Left renal cortex interstitium (tissue), 4 donors: ENCODE data around the gene ARRB2. TPM values are rescaled to one million over a fixed set of nuclear protein-coding genes. Genes with fewer than 3 reads are reported as not detected.

Experiments
- DNase-seq, 4 donors: peaks; one replicate each; pipeline ENCODE4 v3.0.0-alpha.2; 2013; ENCODE audit warnings: low read depth in 4 of 4, low spot score in 2 of 4, missing footprints in 1 of 4
- polyA plus RNA-seq, 4 donors: library from polyadenylated mRNA; unstranded; fragments of 120-200 nt; gene quantifications; one replicate each; pipeline ENCODE4 v1.2.1, GENCODE V29; 2013; ENCODE audit not compliant: insufficient read length in 4 of 4

The ARRB2 gene
- polyA plus RNA-seq, 4 donors, result 25.4 to 41.7 (median 37.0) TPM

DNA sequence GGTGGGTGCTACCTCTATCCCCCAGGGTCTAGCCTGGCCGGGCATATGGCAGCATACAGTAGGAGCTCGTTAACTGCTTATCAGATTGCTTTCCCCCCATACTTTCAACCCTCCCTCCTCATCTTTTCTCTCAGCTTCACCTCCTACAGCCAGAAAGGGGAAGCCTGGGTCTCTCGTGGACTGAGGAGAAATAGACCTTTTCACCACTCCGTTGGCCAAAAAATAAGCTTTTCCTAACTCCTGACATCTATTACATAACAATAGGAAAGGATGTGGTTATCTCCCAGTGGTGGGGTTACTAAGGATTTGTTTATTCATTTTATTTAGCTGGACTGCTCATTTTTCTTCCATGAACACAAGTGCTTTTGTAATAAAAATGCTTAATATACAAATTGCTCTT, 38.3 kb downstream of the ARRB2 start:
- no peak for DNase-seq

DNA sequence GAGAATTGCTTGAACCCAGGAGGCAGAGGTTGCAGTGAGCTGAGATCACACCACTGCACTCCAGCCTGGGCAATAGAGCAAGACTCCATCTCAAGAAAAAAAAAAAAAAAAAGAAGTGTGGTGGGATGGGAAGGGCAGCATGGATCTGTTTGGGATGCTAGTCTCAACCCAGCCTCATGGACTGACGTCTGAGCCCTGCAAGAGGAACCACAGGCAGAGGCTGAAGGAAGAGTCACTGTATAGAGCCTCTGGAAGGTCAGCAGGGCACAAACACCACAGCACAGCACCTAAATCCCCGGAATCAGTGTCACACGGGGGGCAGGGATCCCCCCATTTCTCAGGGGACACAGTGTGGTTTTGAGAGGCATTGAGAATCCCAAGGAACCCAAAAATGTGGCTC, 40.2 kb downstream of the ARRB2 start:
- DNase-seq, result no peak

- no peak for DNase-seq
Measured at GRCh38 chr17:4751932-4752331, 41.5 kb downstream of the ARRB2 start.

GRCh38 chr17:4753392-4753791, 43.0 kb downstream of the ARRB2 start:
- DNase-seq, result no peak

- DNase-seq, result no peak
Measured at GRCh38 chr17:4759776-4760236, 49.4 kb downstream of the ARRB2 start.

DNA sequence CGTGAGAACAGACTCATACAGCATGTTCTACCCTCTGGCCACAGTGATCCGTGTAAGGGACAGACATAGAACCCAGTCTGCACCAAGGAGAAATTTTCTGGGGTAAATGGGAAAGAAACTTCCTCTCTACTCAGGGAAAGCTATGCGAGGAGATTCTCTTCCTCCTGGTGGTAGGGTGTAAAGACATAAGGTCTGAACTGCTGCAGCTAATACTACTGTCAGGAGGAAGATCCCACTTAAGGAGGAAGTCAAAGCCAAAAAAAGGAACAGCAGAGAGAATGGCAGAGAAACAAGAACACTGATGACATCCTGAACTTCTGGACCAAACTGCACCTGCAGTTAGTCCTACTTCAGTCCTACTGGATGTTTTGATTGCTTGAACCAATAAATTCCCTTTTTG, 54.2 kb downstream of the ARRB2 start:
- no peak for DNase-seq

GRCh38 chr17:4766201-4766600, 55.8 kb downstream of the ARRB2 start:
- no peak for DNase-seq

- DNase-seq, result no peak
Measured at GRCh38 chr17:4766723-4767122, 56.3 kb downstream of the ARRB2 start.

DNA sequence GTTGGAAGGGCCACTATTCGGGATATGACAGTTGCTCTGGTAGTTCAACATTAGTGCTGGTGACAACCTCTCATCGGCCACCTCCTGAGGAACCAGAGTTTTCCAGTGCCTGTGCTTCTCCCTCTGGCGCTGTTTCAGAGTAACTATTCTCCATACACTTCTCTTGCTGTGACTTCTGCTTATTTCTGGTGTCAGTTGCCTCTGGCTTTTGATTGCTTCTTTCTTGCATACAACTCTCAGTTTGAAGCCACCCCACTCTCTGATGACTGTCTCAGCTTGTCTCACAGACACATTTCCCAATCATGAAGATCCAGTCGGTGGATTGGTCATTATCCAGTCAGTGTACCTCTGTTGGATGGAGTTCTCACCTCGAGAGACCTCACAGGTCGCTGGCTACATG, 57.9 kb downstream of the ARRB2 start:
- no peak for DNase-seq

DNA sequence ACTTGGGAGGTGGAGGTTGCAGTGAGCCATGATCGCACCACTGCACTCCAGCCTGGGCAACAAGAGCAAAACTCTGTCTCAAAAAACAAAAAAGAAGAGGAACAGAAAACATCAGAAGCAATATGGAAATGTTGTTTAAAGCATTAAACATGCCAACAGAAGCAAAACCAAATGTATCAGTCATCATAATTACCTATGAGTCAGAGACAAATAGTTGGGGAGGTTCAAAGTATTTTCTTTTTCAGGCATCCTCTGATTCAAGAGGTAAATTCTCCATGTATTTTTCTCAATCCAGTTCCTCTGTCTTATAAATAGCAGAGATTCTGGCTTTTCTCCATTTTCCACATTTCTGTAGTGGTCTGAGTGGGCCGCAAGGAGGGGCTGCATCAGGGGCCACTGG, 59.2 kb downstream of the ARRB2 start:
- DNase-seq, result no peak

Other genes starting within 250 kb of the ARRB2 start
- gene SPNS2, start 211.8 kb upstream of the ARRB2 start, polyA plus RNA-seq, result 10 to 100 TPM; 37.3 to 58.2 (median 44.6) TPM
- 10 to 100 TPM; 30.5 to 52.9 (median 40.6) TPM for gene MYBBP1A, start 155.2 kb upstream of the ARRB2 start, polyA plus RNA-seq
- gene GGT6, start 150.1 kb upstream of the ARRB2 start, polyA plus RNA-seq, result 10 to 100 TPM in 1 of 4 donors, 1 to 10 TPM in 3; 7.7 to 10.5 (median 8.3) TPM
- gene SMTNL2, start 126.1 kb upstream of the ARRB2 start, polyA plus RNA-seq, result 10 to 100 TPM; 52.9 to 70.0 (median 60.0) TPM
- under 1 TPM; 0.25 to 0.56 (median 0.45) TPM for gene ALOX15, start 69.0 kb upstream of the ARRB2 start, polyA plus RNA-seq
- 10 to 100 TPM; 36.9 to 62.4 (median 49.9) TPM for gene PELP1, start 6.5 kb upstream of the ARRB2 start, polyA plus RNA-seq
- 10 to 100 TPM; 26.8 to 30.4 (median 28.4) TPM for gene MED11, start 20.8 kb downstream of the ARRB2 start, polyA plus RNA-seq
- gene ZMYND15, start 29.2 kb downstream of the ARRB2 start, polyA plus RNA-seq, result under 1 TPM; 0.32 to 0.95 (median 0.54) TPM
- 10 to 100 TPM; 11.3 to 14.1 (median 12.2) TPM for gene CXCL16, start 29.3 kb downstream of the ARRB2 start, polyA plus RNA-seq
- gene TM4SF5, start 61.3 kb downstream of the ARRB2 start, polyA plus RNA-seq, result 1 to 10 TPM; 1.5 to 2.8 (median 2.1) TPM
- under 1 TPM; 0.42 to 0.74 (median 0.65) TPM for gene VMO1, start 75.7 kb downstream of the ARRB2 start, polyA plus RNA-seq
- 10 to 100 TPM in 1 of 4 donors, 1 to 10 TPM in 3; 5.7 to 11.5 (median 8.4) TPM for gene GLTPD2, start 78.3 kb downstream of the ARRB2 start, polyA plus RNA-seq
- 100 to 1,000 TPM; 112 to 159 (median 133) TPM for gene PSMB6, start 85.5 kb downstream of the ARRB2 start, polyA plus RNA-seq
- gene PLD2, start 96.5 kb downstream of the ARRB2 start, polyA plus RNA-seq, result 10 to 100 TPM; 30.5 to 52.9 (median 43.5) TPM
- 10 to 100 TPM; 43.0 to 71.4 (median 57.4) TPM for gene MINK1, start 122.7 kb downstream of the ARRB2 start, polyA plus RNA-seq
- 1 to 10 TPM; 1.2 to 2.4 (median 1.7) TPM for gene C17orf107, start 188.9 kb downstream of the ARRB2 start, polyA plus RNA-seq
- gene CHRNE, start 192.5 kb downstream of the ARRB2 start, polyA plus RNA-seq, result 1 to 10 TPM; 1.3 to 2.4 (median 1.7) TPM
- gene GP1BA, start 221.6 kb downstream of the ARRB2 start, polyA plus RNA-seq, result 1 to 10 TPM; 1.4 to 3.1 (median 2.4) TPM
- 10 to 100 TPM; 71.0 to 94.7 (median 83.0) TPM for gene SLC25A11, start 229.4 kb downstream of the ARRB2 start, polyA plus RNA-seq
- gene RNF167, start 229.6 kb downstream of the ARRB2 start, polyA plus RNA-seq, result 100 to 1,000 TPM; 129 to 142 (median 134) TPM
- gene PFN1, start 237.9 kb downstream of the ARRB2 start, polyA plus RNA-seq, result 100 to 1,000 TPM; 336 to 541 (median 424) TPM
- 10 to 100 TPM; 17.7 to 35.0 (median 26.8) TPM for gene ENO3, start 240.5 kb downstream of the ARRB2 start, polyA plus RNA-seq